NCI-H2081 (cell line): Measurements from ENCODE around the gene RNF183.

Source experiments
- DNase-seq, 2 experiments: peaks; one replicate each; lab custom pipeline; 2025; lab: John Stamatoyannopoulos, UW

The RNF183 gene

DNA sequence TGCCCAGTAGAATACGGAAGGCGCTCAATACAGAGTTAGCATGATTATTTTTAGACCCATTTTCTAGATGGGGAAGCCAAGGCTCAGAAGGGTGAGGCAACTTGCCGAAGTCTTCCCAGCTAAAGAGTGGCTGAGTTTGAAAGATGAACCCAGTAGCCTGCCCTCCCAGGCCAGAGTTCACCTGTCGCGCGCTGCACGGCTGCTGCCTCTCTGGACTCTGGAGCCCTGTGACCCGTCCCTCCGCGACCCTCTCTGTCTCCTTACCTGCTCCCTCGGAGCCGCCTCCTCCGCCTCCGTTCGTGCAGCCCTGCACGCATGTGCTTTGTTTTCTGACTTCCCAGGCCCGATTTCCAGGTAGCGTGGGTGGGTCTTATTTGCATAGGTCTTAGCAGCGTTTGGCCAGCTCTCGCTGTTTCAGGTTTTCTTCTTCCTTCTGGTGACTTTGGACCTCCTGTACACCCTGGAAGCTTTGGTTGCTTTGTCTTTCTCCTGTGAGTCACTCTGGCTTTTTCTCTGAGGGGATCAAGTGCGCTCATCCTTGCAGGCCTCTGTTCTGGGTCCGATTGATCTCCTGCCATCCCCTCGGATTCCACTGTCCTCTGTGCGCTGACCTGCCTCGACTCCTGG is at the start of gene RNF183:
Gene RNF183, minus strand, starts transcription at position 585 of the 627 bp plus-strand sequence. CDS start 5,192 bp downstream, outside the sequence.
- DNase-seq: no peak

DNA sequence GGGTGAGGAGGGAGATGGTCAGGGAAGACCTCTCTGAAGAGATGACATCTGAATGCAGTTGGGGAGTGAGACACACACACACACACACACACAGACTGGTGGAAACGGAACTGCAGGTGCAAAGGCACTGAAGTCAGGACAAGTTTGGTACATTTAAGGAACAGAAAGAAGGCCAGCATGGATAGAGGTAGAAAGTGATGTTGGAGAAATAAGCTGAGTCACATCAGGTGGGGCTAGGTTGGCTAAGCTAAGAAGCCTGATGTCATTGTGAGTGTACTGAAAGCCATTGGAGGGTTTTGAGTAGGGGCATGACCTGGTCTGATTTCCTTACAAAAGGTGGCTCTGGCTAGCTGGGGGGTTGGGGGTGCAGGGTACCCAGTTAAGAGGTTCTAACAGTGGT is 49.2 kb upstream of the RNF183 start:
- DNase-seq: no peak

DNA sequence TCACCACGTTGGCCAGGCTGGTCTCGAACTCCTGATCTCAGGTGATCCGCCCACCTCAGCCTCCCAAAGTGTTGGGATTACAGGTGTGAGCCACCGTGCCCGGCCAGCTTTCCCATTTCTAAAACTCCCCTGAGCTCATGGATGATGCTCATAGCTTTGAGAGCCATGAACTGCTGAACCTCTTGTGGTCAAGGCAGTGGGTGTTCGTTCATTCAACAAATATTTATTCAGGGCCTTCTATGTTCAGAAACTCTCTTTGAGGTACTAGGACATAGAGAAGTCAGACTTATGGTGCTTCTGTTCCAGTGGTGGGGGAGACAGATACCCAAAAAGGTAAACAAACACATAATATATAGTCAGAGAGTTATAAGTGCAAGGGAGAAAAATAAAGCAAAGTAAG is 48.8 kb upstream of the RNF183 start:
- no peak for DNase-seq

GRCh38 chr9:113350937-113351336 is 47.8 kb upstream of the RNF183 start:
- DNase-seq: no peak

DNA sequence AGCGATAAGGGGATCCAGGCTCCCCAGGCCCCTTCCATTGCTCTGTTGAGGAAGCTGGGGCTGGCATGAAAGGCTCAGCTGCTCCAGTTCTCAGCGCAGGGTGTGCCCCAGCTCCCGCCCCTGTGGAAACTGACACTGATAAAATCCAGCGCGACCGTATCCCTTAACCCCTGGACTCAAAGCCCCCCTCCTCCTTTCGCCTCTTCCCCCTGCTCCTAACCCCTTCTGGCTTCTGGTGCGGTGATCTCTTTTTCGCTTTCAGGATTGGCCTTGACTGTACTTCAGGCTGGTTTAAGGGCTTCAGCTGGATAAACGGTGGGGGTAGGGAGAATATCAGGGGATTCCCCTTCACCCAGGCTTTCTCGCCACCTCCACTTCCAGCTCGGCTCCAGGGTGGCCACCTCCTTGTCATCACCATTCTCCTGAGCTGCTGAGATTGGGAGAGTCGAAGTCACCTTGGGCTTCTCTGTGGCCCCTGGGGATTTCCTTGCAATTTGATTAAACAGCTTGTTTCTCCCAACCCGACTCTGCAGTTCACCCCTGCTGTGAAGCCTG is 47.0 kb upstream of the RNF183 start:
- DNase-seq: no peak

- DNase-seq: peak; percentile 26 to 55
Measured at GRCh38 chr9:113349445-113350094, 46.4 kb upstream of the RNF183 start, which contains the start of gene BSPRY. Gene BSPRY (plus strand): TSS chr9:113349541. CDS start chr9:113349580, 39 bp downstream.

DNA sequence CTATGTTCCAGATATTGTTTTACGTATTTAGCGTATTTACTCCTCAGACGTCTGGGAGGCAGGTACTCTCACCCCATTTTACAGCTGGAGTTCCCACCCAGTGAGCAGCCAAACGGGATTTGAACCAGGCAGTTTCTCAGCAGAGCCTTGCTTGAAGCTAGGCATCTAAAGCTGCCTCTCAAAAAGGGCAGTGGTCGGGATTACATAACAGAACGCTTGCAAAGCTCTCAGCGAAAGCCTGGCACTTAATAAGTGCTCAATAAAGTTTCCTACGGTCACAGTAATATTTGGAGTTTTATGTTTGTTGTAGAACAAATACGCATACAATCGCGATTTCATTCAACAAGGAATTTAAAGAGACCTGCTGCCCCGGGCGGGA is 45.9 kb upstream of the RNF183 start:
- no peak for DNase-seq

DNA sequence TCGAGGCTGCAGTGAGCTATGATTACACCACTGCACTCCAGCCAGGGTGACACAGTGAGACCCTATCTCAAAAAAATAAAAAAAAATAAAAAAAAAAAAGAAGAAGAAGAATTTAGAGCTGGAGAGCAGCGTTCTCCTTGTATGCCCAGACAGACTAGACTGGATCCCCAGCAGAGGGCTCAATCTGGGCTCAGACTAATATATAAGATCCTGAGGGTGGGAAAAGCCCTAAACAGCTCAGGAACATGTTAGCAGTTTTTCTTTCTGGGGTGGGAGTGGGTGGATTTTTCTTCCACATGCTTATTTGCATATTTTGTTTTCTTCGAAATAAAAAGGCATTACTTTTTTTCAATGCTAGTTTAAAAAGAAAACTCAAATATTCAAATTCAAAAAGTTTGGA is 45.3 kb upstream of the RNF183 start:
- no peak for DNase-seq

DNA sequence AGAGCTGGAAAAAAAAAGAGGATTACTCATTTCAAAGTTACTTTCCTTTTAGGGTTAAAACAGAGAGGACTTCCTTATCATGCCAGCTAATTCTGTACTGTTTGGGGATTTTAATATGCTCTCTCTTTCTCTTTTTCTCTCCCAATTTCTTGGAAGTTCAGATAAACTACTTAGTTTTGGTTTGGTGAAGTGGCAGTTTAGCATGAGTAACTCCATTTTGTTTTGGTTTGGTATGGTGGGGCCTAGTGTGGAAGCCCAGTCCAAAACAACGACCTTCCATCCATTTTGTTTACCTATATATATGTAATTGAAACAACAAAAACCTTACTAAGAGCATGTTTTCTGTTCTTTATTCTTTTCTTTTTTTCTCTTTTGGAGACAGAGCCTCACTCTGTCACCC is 42.5 kb upstream of the RNF183 start:
- DNase-seq: no peak

DNA sequence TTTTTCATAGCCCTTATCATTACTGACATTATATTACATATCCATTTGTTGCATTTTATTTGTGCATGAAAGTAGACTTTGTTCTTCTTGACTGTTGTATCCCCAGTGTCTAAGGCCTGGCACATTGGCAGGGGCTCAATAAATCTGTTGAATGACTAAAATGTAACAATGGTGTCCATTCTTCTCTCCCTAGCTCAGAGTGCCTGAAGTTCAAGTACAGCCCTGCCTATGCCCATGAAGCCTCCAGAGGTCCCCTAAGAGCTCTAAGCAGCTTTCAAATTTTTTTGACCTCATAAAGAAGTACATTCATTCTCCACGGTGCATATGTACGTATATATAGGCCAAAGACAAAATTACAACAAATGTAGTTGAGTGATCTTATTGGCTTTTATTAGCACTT is 42.0 kb upstream of the RNF183 start:
- no peak for DNase-seq

DNA sequence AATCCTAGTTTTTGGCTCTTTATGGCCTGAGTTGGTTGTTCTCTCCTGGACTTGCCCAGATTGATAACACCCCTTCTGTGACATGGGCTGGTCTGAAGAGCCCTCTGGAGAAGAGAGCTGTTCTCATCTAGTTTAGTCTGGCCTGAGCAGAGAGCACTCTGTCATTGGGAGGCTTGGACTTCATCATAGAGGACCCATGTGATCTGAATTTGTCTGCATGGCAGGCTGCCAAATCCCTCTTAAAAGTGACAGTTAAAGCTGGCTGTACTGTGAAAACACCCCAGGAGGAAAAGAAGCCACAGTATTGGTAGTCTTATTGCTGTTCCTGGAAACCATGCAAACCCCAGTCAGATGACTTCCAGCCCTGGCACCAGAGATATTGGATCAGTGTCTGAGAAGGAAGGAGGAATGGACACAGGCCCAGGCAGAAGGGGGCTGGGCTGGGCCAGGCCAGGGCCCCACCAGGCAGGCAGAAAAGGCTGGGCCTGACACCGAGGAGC is 40.6 kb upstream of the RNF183 start:
- peak; percentile 67 to 87 for DNase-seq

- no peak for DNase-seq
Measured at GRCh38 chr9:113341712-113342410, 38.7 kb upstream of the RNF183 start.

- peak; percentile 88 to 90 for DNase-seq
Measured at GRCh38 chr9:113340011-113340699, 37.0 kb upstream of the RNF183 start, which contains the start of gene WDR31. Gene WDR31 (minus strand): TSS chr9:113340275. CDS start chr9:113332022, 8,253 bp downstream.

DNA sequence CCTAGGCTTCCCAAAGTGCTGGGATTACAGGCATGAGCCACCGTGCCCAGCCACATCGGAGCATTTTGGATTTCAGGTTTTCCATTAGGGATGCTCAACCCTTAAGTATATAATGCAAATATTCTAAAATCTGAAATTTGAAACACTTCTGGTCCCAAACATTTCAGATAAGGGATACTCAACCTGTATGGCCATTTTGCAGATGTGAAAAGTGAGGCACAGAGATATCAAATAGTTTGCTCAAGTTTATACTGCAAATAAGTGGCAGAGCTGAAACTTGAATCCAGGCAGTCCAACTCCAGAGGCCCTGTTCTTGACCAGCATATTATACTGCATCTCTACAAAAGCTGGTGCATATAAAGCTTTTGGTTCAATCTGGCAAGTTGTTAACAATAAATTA is 34.5 kb upstream of the RNF183 start:
- no peak for DNase-seq

DNA sequence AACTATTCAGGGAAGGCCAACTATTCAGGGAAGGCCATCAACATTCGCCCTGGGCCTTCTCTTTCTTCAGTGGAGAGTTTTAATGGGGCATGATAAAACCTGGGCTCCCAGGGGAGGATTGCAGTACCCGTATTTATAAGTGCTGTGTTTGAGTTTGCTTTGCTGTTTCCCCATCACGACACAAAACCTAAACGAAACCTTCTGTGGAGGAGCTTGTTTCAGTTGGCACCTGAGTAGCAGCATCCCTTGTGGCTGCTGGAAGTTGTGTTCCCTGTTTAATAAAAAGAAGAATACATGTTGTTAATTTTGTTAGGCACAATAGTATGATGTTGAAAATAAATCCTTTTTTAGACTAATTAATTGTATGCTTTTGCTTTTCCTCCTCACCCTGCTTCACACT is 28.6 kb upstream of the RNF183 start:
- DNase-seq: no peak

DNA sequence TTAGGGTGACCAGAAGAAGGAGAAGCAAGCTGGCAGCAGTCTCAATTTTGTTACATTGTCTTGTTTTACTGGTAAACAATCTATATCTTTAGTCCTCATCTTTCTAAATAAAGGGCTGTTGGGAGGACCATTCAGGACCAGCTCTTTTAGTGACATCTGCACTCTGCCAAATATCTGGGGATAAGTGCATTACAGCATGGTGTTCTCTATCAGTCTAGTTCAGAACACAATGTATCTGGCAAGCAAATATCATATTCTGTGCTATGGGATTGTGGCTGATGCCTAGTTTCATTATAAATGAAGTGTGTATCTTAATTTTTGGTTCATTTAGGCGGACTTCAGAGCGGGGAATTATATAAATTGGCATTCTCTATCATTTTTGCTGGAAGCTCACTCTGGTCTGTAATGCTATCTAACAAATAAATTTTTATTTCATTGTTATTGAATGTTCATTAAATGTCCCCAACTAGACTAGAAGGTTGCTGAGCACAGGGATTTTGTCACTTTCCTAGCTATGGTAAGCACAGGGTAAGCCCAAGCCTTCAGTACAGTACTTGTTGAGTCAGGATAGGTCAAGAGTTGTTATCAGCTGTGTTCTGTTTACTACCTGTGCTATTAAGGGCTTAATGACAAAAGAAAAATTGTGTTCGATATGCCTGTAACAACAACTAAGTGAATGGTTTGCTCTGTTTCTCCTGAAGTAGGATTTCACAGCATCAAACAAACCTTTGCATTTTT is 25.0 kb upstream of the RNF183 start:
- no peak for DNase-seq

DNA sequence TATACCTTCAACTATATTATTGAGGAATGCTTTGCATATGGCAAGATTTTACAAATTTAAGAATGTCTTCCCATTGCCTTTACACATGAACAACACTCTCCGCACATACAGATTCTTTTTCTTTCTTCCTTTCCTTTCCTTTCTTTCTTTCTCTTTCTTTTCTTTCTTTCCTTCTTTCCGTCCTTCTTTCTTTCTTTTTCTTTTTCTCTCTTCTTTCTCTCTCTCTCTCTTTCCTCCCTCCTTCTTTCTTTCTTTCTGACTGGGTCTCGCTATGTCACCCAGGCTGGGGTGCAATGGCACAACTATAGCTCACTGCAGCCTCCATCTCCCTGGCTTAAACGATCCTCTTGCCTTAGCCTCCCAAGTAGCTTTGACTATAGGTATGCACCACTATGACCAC is 23.1 kb upstream of the RNF183 start:
- no peak for DNase-seq

GRCh38 chr9:113322671-113323070 is 19.5 kb upstream of the RNF183 start:
- no peak for DNase-seq

- no peak for DNase-seq
Measured at GRCh38 chr9:113320051-113320450, 16.9 kb upstream of the RNF183 start.

GRCh38 chr9:113319054-113319453 is 15.9 kb upstream of the RNF183 start:
- DNase-seq: no peak

GRCh38 chr9:113317777-113318176 is 14.6 kb upstream of the RNF183 start:
- DNase-seq: no peak
